HG03196 (cell line): ENCODE results near the gene NLRC3.
"Not testable (repeated sequence)": the region's sequence is repeated elsewhere in the genome, so short reads cannot be mapped to it uniquely, and the experiment has no call there.

Source experiments
- ATAC-seq: cut with Tn5 transposase; IDR thresholded peaks from one replicate; pipeline ENCODE4 v1.9.1; 2021; ENCODE audit not compliant: unreplicated experiment

NLRC3 gene

DNA sequence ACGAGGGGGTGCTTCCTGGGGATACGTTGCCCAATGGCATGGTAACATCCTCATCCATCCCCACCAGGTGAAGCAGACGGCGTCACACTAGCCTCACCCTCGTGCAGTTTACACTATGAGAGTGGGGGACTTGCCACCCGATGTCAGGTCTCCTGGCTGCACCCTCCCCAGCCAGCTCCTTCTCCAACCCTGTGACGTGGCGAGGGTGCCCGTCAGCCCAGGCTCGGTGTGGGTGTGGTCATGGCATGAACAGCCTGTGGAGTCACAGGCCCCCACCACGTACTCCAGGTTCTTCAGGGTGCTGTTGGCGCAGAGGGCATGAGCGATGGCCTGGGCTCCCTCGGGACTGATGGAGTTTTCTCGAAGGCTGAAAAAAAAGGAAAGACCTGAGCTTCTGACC is 28.3 kb downstream of the NLRC3 start:
- no peak for ATAC-seq

DNA sequence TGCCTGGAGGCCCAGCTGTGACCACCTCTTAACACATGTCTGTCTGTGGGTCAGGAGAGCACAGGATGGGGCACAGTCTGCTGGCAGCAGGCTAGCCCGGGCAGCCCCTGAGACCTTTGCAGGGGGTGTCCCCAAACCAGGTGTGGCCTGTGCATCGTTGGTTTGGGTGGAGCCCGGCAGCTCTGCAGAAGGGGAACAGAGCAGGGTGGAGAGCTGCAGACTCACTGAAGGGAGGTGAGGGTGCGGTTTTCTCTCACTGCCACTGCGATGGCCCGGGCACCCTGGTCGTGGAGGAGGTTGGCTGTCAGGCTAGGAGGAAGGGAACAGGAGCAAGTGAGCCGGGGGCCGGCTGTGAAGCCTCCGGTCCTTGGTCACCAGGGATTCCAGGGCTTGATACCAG is 28.8 kb downstream of the NLRC3 start:
- ATAC-seq, result no peak

DNA sequence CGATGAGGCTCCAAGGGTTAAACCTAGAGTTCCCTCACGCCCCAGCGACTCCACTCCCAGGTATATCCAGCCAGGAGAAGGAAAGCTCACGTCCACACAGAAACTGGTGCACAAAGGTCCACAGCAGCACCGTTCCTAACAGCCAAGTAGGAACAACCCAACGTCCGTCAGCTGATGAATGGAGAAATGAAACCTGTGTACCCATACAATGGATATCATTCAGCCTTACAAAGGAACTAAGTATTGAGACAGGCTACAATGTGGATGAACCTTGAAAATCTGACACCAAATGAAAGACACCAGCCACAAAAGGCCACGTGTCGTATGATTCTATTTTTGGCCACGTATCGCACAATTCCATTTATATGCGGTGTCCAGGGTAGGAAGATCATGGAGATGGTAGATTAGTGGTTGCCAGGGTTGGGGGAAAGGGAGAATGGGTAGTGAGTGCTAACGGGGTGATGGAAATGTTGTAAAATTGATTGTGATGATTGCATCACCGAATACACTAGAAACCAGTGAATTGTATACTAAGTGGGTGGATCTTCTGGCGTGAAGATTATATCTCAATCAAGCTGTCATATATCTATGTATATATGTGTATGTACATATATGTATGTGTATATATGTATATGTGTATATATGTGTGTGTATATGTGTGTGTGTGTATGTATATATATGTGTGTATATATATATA is 30.1 kb downstream of the NLRC3 start:
- no peak for ATAC-seq

DNA sequence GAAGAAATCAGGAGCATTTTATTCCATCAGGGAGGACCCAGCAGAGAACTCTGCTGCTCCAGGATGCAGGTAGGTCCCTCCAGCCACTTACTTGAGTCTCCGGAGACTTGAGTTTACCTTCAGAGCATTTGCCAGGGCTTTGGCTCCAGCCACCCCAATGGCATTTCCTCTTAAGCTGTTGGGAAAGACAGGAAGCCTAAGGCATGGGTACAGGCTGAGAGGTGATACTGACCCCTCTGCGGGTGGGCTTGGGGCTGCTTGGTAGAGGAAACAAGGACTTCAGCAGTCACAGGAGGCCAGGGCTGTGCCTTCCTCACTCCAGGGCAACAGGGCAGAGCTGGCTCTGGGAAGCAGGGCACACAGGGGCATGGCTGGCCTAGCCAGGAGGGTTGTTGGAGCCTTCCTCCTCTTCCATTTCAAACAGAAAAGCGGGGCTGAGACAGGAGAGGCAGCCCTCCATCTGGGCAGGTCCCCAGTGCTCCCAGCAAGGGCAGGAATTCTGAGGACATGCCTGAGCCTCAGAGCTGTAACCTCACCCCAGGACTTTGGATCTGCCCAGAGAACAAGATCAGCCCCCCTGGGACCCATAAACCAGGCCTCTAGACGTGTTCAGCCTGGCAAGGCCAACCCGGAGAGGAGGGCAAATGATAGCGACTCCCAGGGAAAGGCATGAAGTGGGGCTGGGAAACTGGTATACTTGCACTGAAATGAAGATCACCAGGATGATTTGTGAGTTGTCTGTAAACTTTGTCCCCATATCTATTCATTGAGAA is 34.4 kb downstream of the NLRC3 start:
- no peak for ATAC-seq

DNA sequence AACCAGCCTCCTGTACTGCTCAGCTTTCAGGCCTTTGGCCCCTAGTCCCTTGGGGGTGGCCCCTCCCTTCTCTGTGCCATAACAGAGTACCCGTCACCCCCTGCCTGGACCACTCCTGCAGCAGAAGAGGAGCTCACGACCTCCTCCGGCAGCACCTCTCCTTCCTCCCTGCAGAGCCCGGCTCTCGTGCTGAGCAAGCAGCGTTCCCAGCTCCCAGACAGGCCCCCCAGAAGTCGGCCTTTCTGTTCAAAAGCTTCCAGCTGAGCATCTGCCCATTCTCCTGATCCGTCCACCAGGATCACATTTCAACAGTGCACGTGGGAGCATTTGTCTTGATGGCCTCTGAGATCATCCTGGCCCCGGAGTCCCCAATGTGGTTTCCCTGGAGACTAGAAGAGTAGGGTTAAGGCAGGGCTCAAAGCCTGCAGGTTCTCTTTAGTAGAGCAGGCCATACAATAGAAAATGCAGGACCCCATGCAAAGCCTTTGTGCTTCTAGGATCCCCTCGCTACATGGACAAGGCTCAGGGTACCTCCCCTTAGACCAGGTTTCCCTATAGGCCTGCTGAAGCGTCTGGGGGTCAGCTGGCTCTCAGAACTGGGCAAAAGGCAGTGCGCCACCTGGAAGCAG is 35.6 kb downstream of the NLRC3 start:
- ATAC-seq, result no peak

DNA sequence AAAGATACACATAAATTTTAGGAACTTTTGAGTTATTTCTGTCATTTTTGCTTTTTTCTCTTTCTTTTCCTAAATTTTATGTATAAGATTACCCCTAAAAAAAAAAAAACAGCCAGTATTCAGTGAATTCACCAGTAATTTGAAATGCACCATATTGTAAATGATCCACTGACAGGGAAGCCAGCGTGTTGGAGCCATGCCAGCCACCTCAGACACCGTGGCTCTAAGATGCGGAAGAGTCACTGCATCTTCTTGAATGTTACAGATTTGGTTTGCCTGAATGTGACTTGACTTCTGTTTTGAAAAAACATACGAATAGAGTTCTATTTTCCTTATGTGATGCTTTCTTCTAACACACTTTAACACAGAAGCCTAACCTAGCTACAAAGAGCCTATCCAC is 39.0 kb downstream of the NLRC3 start:
- no peak for ATAC-seq

DNA sequence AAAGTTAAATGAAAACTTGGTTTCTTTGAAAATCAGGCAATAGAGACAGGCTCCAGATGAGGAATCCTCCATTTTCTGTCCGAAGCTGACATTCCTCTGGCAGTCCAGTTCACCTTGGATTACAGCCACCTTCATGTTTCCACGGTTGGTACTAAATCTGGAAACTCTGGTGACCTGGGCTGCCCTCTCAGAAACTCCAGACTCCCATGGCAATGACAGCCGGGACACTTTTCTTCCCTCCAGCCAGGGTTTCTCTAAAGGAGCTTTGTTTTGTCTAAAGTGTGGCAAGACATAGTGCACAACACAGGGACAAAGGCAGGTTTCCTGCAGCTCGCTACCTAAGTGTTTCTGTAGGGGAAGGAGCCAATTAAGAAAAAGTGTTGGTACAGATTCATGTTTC is 40.4 kb downstream of the NLRC3 start:
- ATAC-seq, result no peak

DNA sequence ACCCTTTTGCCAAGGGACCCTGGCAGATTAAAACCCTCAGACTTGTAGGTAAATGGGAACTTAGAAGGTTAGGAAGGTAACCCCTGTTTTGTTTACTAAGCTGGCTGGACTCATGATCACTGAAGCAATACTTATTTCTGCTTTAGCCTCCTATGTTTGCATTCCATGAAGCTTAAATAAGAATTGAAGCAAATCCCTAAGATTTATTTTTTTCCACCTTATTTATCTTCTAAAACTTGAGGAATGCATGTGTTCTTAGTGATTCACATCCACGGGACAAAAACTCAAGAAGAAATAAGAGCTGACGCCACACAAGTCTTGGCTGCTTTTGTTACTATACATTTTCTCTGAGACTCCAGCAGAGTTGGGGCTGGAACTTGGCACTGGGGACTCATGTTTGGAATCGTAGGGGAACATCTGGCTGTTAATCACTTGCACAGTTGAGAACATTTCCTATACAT is 40.9 kb downstream of the NLRC3 start:
- ATAC-seq, result no peak

- ATAC-seq, result no peak
Measured at GRCh38 chr16:3534126-3534525, 43.1 kb downstream of the NLRC3 start.

GRCh38 chr16:3532741-3533140 is 44.5 kb downstream of the NLRC3 start:
- no peak for ATAC-seq

DNA sequence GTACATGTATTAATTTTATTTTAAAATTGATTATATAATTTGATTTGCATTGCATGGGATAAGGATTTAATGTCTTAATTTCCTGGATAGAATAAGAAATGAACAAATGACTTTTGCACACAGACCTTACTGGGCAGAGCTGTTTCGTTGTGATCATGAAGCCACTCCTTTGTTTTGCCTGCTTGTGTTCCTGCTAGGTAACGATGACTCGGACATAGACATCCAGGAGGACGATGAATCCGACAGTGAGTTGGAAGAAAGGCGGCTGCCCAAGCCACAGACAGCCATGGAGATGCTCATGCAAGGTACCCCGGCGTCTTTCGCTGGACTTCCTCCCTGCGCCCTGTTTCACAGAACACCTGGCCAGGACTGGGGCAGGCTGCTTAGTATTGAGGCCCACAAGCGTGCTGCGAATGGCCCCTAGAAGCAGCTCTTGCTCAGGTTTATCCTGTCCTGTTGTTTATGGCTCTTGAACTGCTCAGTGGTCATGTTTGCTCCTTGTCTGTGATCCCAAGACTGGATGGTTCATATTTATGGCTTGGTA is 46.8 kb downstream of the NLRC3 start:
- ATAC-seq, result no peak

- ATAC-seq, result no peak
Measured at GRCh38 chr16:3529175-3529574, 48.0 kb downstream of the NLRC3 start.

DNA sequence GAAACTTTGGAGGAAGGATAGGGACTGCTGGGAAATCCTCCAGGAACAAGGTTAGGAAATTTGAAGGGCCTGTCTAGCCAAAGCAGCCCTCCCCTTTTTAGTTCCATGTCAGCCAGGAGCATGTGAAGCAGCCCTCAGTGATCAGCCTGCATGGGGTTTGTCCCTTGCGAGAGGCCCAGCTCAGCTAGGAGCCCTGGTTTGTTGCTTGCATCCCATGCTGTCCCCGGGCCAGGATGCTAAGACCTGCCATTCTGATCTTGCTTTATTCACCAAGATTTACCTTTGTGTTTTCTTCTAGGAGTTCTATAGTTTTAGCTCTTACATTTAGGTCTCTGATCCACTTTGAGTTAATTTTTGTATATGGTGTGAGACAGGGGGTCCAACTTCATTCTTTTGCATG is 48.8 kb downstream of the NLRC3 start:
- ATAC-seq, result no peak

GRCh38 chr16:3527216-3527829 is 49.9 kb downstream of the NLRC3 start:
- not testable (repeated sequence) for ATAC-seq

DNA sequence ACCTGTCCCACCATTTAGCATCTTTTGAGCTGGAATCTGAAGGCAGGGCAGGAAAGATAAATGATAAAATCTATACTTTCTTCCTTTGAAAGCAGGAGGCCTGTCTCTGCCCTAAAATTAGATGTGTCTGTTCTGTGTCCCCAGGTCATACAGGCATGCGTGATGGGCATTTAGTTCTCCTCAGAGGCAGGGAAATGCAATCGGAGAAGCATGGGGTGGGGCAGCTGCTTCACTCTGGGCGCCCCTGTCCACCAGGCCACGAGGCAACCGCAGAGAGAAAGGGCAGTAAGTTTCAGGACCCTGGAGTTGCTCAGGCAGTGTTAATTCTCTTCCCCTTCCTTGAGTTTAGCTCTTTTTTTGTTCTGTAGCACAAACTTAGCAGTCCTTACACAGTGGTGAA is 51.3 kb downstream of the NLRC3 start:
- ATAC-seq, result no peak

GRCh38 chr16:3523281-3523680 is 53.9 kb downstream of the NLRC3 start:
- ATAC-seq, result no peak

DNA sequence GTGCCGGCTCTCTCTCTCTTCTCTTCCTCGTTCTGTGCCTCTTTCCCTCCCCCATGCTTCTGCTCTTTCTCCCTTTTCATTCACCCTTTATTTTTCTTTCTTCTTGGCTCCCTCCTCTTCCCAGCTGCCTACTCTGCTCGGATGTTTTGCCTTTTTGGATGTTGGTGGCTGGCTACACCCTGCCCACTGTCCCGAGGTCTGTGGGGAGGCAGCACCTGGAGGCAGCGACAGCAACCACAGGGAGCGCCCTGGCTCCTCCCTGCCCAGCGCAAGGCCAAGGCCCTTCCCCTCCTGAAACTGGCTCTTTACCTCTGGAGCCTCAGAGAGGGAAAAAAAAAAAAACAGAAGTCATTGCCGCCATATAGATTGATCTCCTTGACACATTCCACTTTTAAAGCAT is 56.4 kb downstream of the NLRC3 start:
- ATAC-seq, result no peak

GRCh38 chr16:3520413-3520812 is 56.8 kb downstream of the NLRC3 start:
- no peak for ATAC-seq

- ATAC-seq, result no peak
Measured at GRCh38 chr16:3519581-3519980, 57.6 kb downstream of the NLRC3 start.

DNA sequence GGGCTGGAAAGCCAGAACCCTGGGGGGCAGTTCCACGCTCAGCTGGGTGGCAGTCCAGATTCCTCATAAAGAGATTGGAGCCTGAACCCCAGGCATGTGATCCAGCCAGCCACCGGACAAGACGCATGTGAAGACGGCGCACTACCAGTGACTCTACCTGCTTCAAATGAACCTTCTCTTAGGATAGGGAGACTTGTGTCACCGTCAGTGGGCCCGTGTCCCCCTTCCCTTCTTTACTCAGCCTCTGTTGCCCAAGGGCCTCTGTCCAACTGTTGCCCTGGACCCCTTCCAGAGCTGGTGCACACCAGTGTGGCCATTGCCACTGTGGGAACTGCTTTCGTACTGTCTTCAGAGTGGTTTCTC is 58.2 kb downstream of the NLRC3 start:
- no peak for ATAC-seq

DNA sequence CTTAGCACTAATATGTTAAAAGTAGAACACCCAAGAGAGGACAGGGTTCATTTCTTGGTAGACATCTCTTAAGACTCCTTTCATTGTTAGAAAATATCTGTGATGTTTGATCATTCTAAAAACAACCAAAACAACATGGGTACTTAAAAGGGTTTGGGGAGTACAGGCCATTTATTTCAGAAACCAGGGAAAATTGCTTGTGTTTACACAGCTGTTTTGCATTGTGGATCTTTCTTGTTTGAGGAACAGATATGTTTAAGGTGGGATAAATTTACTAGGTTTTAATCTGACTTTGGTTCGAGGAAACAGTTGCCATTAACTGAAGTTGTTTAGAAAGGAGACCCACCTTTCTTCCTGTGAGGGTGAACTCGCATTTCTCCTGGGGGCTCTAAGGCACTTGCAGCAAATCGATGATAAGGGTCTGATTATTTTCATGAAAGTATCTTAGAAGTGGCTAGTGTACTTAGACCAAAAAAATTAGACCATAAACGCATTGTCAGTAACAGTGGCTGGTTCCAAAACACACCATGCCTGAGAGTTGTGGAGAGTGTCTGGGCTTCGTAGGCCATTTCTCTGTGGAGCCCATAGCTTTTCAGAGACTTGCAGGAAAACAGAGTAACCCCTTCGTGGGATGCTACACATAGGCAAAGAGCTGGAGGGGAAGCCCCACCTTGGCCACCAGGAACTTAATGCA is 58.8 kb downstream of the NLRC3 start:
- ATAC-seq, result no peak
